GM21528 (cell line): ENCODE data around the gene TPTE2.
A peak's percentile ranks its signal among the peaks of the same experiment; 100 is the strongest.
"Not testable (repeated sequence)": the region's sequence is repeated elsewhere in the genome, so short reads cannot be mapped to it uniquely, and the experiment has no call there.

Experiments used
- ATAC-seq: cut with Tn5 transposase; IDR thresholded peaks from one replicate; pipeline ENCODE4 v1.9.1; 2021; ENCODE audit warnings: mild to moderate bottlenecking, moderate library complexity; ENCODE audit not compliant: unreplicated experiment, low FRiP score

Gene TPTE2

DNA sequence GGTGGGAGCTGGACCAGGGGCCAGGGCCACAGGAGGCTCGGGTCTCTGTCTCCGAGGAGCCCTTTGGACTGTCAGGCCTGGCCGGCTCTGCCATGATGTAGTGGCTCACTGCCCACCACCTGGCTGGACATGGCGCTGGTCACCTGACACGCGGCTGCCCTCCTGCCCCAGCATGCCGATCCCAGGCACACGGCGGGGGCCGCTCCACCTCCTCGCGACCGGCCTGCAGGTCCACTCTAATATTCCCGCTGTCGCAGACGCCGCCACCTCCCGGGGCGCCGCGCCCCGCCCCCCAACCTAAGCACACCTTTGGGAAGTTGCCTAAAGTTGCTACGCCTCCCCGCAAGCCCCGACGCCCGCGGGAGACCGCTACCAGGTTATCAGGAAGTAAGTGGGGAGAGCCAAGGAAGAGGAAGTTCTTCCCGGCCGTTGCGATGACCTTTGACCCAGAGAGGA lies at the start of gene TPTE2:
Gene TPTE2, minus strand, starts transcription at position 406 of the 456 bp plus-strand sequence. CDS start 58,298 bp downstream, outside the sequence.
- not testable (repeated sequence) for ATAC-seq

DNA sequence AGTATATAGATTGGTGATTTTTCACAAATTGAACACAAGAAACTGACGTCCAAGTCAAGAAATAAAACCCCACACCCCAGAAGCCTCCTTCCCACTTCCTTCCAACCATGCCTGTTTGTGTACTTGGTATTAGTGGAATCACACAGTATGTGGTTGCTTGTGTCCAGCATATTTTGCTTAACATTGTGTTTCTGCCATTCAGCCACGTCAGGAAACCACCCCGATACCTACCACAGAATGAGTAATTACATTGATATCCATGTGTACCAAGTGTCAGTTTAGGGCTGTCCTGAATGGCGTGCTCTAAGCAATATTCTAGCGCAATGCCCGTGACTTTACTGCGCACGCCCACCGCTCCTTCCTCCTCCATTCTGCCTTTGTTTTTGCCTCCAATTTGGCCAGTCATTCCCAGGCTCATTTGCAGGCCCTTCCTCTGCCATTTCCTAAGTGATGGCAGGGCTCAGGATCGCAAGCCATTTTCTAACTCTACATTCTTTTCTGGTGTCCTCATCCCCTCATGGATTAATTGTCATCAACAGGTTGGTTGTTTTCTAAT lies 46.3 kb upstream of the TPTE2 start:
- no peak for ATAC-seq

DNA sequence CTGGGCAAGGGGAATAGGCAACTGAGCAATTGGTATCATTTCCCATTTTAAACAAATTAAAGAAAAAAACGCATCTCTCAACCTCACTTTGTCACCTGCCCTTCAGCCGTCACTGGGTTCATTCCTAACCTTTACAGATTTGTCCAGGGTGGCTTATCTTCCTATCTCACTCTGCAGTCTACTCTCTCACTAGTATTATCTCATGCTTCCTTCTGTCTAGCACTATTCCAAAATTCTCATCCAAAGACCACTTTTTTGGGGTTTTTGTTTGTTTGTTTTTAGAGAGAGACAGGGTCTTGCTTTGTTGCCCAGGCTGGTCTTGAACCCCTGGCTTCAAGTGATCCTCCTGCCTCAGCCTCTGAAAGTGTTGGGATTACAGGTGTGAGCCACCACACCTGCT lies 45.4 kb upstream of the TPTE2 start:
- no peak for ATAC-seq

DNA sequence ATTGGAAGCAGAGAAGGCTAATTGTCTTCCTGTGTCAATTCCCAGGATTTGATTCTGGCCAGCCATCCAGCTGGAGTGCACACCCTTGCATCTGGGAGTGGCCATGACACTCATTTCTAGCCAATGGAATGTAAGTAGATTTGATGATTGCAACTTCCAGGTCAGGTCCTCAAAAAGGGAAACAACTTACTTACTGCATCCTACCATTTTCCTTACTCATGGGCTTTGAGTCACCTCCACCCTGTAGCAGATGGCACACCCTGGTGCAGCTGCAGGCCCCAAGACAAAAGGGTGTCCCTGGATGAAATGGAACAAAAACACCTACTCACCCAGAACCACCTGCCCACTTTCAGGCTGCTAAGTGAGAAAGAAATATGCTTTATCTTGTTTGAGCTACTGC lies 44.8 kb upstream of the TPTE2 start:
- ATAC-seq: no peak

DNA sequence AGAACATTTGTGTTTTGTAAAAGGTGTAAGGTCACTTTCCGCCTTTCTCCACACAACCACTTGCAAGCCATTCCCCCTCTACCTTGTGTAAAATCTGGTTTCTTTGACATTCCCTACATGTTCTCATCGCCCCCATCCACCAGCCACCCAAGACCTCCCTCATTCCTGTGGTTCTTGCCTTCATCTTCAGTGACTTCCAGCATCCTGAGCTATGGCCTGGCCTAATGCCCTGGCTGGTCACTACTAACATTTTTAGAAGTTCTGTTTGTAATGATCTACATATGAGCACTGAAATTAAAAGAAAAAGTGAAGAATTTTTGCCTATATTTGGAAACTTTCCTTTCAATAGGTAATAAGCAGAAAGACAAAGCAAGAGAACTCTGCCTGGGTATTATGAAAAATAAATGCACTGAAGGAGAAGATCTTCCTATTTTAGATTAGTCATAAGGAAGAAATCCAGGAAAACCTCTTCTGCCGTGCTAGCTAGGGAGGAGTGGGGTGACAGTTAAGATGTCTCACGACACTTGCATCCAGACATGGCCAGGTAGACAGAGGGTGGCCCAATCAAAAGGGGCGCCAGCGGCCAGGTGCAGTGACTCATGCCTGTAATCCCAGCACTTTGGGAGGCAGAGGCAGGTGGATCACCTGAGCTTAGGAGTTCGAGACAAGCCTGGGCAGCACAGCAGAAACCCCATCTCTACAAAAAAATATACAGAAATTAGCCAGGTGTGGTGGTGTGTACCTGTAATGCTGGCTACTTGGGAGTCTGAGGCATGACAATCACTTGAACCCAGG lies 44.0 kb upstream of the TPTE2 start:
- no peak for ATAC-seq

DNA sequence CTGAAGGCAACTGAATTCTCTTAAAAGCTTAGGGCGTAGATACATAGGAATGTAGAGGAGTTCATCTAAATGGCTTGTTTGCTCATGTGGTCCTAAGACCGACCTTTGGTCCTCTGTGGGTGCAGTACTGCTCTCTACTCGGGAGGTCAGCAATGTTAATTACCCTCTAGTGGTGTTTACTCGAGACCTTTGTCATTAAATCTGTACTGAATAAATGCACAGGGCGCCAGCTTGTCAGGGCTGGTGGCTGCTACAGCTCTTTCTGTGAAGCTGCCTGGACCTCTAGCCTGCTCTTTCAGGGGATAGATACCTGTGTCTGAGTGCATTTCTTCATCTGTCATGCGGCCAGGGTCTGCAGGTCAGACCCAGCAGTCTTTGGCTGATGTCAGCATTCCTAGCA lies 43.0 kb upstream of the TPTE2 start:
- ATAC-seq: no peak

DNA sequence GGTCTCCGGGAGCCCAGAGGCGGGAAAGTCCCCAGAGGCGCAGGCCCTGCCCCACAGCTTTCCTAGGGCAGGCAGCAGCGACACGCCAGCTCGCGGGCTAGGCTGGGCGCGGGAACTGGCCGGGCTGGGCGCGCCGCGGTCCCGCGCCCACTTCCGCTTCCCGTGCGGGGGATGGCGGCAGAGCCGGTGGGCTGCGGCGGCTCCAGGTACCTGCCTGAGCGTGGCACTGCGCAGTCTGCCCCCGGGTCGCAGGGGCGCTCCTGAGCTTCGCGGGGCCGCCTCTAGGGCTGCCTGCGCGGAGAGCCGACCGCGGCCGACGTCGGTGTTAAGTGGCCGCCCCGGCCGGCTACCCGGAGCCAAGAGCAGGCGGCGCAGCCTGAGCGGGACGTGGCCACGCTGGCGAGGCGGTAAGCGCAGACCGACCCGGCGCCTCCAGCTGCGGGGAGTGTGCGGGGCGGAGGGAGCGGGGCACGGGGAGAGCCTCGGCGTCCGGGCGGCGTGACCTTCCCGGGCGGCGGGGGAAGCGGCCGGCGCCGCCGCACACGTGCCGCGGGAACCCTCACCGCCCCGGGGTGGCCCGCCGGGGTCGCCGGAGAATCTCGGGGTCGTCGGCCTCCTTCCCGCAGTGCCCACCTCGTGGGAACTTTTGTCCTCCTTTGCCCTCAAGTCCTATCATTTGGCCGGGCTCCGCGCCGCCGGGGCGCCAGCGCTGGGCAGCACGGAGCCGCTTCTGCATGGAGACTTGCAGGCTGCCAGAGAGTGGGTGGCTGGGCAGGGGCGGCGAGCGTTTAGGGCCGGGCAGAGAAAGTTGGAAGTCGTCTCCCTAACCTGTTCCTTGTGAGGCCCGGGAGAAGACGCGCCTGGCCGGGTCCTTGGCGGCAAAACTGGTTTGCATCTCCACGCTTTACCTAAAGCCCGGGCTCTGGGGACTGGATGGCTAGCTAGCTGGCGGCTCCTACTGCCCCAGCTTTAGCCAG lies 40.7 kb upstream of the TPTE2 start:
- peak; percentile 78 for ATAC-seq

DNA sequence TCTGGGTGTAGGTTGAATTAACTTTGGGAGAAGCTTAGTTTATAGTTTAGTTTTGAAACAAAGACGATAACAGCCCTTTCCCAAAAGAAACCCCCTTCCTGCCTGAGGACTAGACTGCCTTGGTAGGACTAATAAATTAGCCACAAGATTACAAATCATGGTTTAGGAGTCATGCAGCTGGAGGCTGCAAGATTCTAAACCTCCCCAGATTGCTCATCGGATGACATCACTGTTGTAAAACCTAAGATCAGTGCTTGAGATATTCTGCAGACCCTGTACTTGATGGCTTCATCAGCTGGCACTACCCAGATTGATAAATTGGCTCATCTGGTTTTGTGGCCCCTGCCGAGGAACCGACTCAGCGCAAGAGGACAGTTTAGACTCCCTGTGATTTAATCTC lies 36.2 kb upstream of the TPTE2 start:
- no peak for ATAC-seq

DNA sequence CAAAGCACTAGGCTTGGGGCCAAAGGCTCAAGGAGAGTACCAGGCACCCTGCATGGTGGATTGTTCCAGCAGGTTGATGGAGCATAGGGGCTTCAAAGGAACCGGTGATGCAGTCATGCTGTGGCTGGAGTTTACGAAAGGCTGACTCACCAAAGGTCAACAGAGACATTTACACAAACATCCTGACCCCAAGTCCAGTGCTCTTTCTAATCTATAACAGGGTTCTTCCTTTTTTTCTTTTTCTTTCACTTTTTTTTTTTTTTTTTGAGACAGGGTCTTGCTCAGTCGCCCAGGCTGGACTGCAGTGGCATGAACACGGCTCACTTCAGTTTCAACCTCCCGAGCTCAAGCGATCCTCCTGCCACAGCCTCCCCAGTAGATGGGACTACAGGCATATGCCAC lies 35.6 kb upstream of the TPTE2 start:
- ATAC-seq: no peak

DNA sequence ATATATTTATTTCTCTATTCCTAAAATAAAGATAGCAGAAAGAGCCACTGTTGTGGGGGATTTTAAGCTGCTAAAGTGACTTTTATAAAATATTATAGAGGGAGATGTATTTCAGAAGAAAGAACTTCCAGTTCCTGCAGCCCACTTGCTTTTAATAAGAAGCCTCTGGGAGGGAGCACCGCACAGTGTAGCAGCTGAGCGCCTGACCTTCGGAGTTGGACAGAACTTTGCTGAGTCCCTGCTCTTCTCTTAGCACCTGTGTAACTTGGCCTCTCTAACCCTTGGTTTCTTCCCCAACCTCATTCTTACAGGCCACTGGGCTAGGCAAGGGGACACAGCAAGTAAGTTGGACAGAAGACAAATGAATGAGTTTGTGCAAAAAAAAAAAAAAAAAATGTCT lies 34.8 kb upstream of the TPTE2 start:
- ATAC-seq: no peak

DNA sequence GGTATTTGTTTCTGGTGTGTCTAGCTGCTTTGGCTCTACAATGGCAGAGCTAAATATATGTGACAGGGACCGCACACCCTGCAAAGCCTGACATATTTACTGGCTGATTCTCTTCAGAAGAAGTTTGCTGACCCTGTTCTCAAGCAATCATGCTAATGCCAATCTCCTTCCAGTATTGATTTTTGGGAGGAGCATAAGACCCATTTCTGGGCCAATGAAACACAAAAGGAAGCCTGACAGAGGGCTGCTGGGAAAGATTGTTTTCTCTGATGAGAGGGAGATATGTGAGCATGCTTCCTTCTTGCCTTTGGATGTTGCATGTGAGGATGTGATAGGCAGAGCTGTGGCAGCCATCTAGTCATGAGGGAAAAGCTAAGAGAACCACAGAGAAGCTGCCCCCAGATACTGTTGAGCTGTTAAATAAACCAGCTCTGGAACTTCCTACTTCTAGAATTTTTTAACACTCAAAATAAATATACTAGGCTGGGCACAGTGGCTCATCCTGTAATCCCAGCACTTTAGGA lies 31.4 kb upstream of the TPTE2 start:
- no peak for ATAC-seq

DNA sequence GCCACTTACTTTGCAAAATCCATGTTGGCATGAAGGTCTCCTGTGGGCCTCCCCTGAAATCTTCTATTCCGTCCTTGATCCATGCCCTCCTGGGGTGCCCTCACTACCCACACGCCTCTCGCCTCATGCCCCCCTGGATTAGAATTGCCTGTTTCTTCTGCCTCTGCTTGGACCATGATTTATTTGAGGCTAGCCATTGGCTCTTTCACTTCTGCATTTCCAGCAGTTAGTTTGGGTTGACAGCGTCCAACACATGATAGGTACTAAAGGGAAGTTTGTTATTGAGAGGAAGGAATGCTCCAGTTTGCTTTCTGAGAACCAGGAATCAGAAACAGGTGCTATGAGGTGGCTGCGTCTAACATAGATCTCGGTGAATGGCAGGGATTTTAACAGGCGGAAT lies 30.5 kb upstream of the TPTE2 start:
- no peak for ATAC-seq

DNA sequence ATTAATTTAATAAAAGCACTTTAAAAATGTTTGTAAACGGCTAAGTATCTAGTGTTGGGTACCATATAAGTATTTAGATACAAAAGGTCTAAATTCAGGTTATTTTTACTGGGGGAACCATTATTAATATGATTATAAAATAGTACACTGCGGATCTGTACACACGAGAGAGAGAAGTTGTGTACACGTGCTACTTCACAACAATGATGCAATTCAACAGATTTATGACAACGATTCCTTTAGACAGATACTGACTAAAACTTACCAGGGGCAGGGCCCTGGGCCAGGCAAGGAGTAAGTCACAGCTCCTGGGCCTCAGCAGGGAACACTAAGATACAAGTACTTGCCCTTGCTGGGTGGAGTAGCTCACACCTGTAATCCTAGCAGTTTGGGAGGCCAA lies 29.1 kb upstream of the TPTE2 start:
- ATAC-seq: no peak

DNA sequence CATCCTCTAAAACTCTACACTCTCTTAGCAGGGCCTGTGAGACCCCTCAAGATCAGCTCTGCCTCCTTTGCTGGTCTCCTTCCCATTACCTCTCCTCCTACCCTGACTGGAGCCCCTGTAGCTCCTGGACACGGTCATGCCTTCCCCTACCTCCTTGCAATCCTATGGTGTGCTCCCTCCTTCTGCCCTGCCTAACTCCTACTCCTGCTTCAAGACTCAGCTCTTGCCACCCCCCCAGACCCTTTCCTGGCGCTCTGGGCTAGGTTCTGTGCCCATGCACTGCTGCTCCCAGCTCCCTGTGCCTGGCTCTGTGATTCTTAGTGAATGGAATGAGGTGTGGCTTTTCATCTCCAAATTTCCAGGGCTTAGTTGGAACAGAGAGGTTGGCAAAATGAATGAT lies 28.0 kb upstream of the TPTE2 start:
- no peak for ATAC-seq

DNA sequence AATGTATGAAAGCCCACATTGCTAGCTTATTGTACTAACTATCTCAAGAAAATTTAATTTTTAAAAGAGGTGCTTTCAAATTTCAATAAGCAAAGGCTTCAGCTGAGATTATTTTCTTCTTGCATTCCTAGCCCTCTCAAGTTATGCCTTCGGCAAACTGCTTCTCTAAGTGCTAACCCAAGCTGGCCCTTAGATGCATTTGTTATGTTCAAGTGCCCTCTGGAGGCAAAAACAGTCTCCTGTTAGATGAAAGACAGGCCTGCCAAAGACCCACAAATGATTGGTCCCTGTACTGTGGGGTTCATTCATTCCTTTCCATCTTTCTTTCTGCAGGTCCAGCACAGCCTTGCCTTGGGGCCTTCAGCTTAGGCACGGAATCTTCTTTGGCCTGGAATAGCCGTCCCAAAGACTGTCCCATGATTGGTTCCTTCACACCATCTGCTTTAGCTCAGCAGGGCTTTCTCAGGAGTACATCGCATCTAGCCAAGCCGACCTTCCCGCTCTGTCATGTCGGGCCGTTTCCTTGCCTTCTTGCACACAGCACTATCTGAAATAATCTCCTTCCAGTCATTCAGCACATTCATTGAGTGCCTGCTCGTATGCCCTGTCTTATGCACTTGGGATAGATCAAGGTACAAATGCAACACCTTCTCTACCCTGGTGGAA lies 26.4 kb upstream of the TPTE2 start:
- peak; percentile 80 for ATAC-seq

DNA sequence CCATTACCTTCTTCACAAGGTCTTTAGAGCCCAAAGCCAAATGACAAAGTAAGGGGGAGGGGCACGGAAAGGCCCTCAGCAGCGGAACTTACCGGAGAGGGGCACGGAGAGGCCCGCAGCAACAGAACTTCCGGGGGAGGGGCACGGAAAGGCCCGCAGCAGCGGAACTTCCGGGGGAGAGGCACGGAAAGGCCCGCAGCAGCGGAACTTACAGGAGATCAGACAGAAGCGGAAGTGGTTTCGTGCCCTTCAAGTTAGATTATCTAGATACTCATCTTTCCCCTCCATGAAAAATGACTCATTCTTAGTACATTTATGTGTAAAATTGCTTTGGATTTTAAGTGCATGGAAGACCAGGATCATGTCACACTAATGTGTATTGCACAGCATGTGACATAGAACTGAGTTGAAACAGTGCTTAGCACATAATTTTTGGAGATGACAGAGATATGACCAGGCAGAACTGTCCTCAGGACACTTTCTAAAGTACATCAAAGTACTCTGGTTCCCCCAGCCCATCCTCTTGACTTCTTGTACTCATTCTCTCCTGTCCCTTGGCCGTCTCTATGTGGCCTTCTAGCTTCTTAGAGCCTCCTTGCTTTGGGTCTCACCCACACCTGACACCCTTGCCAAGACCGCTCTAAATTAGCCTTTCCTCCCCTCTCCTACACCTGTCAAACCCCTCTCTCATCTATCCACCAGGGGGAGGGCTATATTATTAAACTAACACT lies 25.7 kb upstream of the TPTE2 start:
- ATAC-seq: peak; percentile 85

DNA sequence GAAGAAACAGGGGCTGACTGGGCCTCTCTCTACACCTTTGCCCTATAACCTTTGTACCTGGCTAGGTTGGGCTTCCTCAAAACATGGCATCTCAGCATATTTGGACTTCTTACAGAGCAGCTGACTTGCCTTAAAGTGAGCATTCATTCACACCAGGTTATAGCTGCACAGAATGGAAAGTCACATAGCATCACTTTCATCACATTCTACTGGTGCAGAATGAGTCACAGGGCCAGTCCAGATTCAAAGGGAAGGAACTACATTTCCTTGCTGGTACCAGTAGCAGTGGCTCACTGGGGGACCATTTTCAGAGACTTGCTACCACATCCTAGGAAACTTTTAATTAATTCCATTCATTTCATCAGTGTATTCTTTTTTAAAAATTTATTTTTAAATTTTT lies 20.3 kb upstream of the TPTE2 start:
- no peak for ATAC-seq

DNA sequence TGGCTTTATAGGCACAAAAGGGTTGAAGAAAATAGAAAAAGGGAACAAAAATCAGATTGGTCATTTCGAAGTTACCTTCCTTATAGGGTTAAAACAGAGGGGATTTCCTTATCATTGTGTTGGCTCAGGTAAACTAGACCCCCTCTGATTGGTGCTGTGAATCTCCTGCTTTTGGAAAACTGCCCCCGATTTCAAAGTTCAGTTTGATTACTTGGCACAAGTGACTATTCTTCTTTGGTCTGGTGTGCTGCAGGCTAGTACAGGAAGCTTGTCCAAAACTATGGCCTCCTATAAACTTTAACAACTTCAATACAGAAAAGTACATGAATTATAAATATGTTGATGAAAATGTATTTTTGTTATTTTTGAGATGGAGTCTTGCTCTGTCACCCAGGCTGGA lies 13.9 kb upstream of the TPTE2 start:
- no peak for ATAC-seq

DNA sequence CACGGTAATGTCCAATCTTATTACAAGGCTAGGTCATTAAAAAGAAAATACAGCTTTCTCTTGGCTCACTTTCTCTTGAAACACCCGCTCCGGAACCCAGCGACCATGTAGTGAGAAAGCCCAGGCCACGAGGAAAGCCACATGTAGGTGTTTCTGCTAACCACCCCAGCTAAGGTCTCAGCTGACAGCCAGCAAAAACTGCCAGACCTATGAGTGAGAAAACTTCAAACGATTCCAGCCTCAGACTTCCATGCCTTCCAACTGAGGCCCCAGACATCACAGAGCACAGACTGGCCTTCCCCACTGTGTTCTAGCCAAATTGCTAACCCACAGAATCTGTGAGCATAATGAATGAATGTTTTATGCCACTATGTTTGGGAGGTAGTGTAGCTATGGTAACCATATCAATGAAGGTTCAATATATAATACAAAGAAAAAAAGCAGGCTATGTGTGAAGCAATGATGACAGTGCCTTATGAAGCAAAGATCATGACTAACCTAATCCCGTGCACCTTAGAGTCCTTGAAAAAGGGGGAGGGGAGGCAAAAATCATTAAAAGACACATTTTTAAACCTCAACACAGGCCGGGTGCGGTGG lies 11.9 kb upstream of the TPTE2 start:
- ATAC-seq: no peak
